ENCODE measurements around the gene SRP14.
A peak's percentile ranks its signal among the peaks of the same experiment; 100 is the strongest.

The SRP14 gene, protein sequence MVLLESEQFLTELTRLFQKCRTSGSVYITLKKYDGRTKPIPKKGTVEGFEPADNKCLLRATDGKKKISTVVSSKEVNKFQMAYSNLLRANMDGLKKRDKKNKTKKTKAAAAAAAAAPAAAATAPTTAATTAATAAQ
- long read RNA-seq, transcript SRP14-201 (5 exons, 1,077 nt), result major isoform, 67 of 72 reads
- long read RNA-seq, partial matches to known transcripts, result 2 of 72 reads
- long read RNA-seq, other reads (novel, unspliced or antisense), result 3 of 72 reads

DNA sequence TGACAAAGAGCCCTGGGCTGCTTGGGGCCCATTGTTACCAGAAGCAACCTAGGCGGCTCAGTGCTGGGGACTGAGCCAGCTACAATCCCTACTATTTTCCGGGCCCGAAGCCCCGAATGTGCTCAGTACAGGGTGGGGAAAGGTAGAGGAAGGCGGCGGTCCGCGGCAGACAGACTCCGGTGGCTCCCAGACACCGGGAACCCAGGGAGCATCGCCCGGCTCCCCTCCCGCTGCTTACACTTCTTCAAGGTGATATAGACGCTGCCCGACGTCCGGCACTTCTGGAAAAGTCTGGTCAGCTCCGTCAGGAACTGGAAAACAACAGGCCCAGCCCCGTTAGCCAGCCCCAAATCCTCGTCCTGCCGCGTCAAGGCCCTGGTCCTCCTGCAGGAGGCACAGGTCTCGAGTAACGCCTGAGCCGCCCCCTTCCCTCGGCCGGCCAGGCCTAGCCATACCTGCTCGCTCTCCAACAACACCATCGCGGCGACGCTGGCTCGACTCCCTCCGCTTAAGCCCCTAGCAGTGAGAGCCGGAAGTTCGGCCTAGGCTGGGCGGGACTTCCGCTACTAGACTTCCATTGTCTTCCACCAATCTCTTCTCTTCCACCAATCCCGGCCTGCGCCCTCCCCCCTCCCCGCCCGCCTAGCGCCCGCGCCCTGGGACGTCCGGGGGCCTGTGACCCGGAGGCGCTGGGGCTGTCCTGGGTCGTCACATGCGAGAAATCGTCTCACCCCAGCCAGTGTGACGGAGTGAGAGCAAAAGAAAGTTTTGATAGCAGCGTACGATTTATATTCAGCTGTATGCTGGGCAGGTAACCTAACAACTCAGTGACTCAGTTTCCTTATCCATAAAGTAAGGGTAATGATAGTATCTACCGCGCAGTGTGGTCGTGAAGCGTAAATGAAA is at the start of gene SRP14:
TSS of gene SRP14 (minus strand) at position 544 of the 906 bp plus-strand sequence. CDS start at position 479, 65 bp downstream.
- H3K4me3 ChIP-seq (replicated peaks; ENCODE audit: insufficient read depth, low read length), result peak within 1 kb of the TSS; percentile 92
- peak; percentile 94 for TF ChIP-seq GABPA (IDR thresholded peaks at IDR 0.05; ENCODE audit: low read depth)
- peak; percentile 86; the same call in 1 of the 2 replicates for TF ChIP-seq POLR2AphosphoS5 (IDR thresholded peaks at IDR 0.05; ENCODE audit: low read depth)
- no peak for TF ChIP-seq SPI1 (IDR thresholded peaks at IDR 0.05; ENCODE audit: borderline replicate concordance, low read depth)
- peak within 1 kb of the TSS; percentile 87 for H3K27ac ChIP-seq (replicated peaks)
- DNase-seq (ENCODE audit: low read depth in 1 of 2, low spot score in 1 of 2), result peak; percentile 89 to 93
- H3K27me3 ChIP-seq (ENCODE audit: insufficient read depth, poor library complexity, severe bottlenecking), result no peaks in the 10 kb centered on the region

DNA sequence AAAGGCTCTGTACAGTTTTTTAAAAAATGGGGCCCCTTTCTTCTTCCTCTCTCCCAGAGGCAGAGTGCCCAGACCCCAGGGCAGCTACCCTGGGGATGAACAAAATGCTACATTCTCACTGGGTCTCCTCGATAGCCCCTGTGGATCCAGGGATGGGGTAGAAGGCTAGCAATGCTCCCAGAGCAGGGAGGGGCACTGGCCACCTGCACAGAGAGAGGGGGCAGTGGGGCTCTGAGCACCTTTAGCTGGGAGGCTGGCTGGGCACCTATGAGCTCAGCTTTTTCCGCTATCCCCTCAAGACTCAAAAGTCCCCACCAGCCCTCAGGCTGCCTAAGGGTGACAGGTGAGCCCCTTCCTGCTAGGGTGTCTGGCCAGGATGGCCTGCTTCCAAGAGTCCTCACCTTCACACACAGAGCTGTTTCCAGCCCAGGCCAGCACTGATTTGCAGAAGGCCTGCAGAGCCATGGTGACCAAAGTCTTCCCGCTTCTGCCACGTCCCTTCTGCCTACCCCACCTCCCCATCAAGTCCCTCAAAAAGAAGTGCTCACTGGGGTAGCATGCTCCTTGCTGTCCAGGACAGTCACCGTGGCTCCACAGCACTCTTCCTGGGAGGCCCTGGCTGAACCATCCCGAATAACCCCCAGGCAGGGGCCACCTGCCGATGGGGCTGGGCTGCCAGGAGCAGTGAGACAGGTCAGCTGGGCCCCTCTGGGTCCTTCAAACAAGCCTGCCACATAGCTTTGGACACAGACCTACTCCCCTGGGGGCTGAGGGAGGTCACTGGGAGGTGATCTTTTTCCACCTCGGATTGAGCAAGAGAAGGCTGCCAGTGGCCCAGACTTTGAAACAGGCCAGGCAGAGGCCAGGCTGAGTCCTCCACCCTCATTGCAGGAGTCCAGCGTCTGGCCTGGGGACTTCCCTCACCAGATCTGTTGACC is 49.3 kb upstream of the SRP14 start:
- TF ChIP-seq CTCF (IDR thresholded peaks at IDR 0.05; ENCODE audit: insufficient read depth, low read length), result no peak
- no peak for TF ChIP-seq POLR2AphosphoS5 (IDR thresholded peaks at IDR 0.05; ENCODE audit: low read depth)
- no peak for TF ChIP-seq REST (IDR thresholded peaks at IDR 0.05; ENCODE audit: insufficient replicate concordance, low read depth)
- no peak for TF ChIP-seq SPI1 (IDR thresholded peaks at IDR 0.05; ENCODE audit: borderline replicate concordance, low read depth)
- TF ChIP-seq GABPA (IDR thresholded peaks at IDR 0.05; ENCODE audit: low read depth), result no peak
- no peaks in the 10 kb centered on the region for H3K27me3 ChIP-seq (ENCODE audit: insufficient read depth, poor library complexity, severe bottlenecking)
- H3K27ac ChIP-seq (replicated peaks), result no peak overlapping the region
- no peak for DNase-seq (ENCODE audit: low read depth in 1 of 2, low spot score in 1 of 2)
- no peak overlapping the region for H3K4me3 ChIP-seq (replicated peaks; ENCODE audit: insufficient read depth, low read length)

GRCh38 chr15:40087068-40087810 is 48.3 kb upstream of the SRP14 start:
- H3K4me3 ChIP-seq (replicated peaks; ENCODE audit: insufficient read depth, low read length), result no peak overlapping the region
- no peak overlapping the region for H3K27ac ChIP-seq (replicated peaks)
- TF ChIP-seq SPI1 (IDR thresholded peaks at IDR 0.05; ENCODE audit: borderline replicate concordance, low read depth) (no peak), POLR2AphosphoS5 (IDR thresholded peaks at IDR 0.05; ENCODE audit: low read depth) (no peak), GABPA (IDR thresholded peaks at IDR 0.05; ENCODE audit: low read depth) (no peak), CTCF (IDR thresholded peaks at IDR 0.05; ENCODE audit: insufficient read depth, low read length) (no peak), REST (IDR thresholded peaks at IDR 0.05; ENCODE audit: insufficient replicate concordance, low read depth) (no peak)
- DNase-seq (ENCODE audit: low read depth in 1 of 2, low spot score in 1 of 2), result no peak
- H3K27me3 ChIP-seq (ENCODE audit: insufficient read depth, poor library complexity, severe bottlenecking), result no peaks in the 10 kb centered on the region
